HepG2 (cell line): ENCODE results near the gene ITPR1. TPM values are rescaled to one million over a fixed set of nuclear protein-coding genes. Genes with fewer than 3 reads are reported as not detected.

Experiments used
- HOXA9 ChIP-seq: sonication (generic); formaldehyde crosslinking; IDR thresholded peaks from 2 replicates; pipeline ENCODE4 v1.8.1; 2022; ENCODE audit warnings: missing genetic modification reagents, mild to moderate bottlenecking, moderate library complexity, borderline replicate concordance
- KDM5A ChIP-seq: fragments of 200-600 bp; sonication (generic); IDR thresholded peaks from 2 replicates; pipeline ENCODE4 v1.7.0; 2018; ENCODE audit warnings: antibody characterized with exemption, mild to moderate bottlenecking, low read length, borderline replicate concordance
- KLF13 ChIP-seq: sonication (generic); formaldehyde crosslinking; IDR thresholded peaks from 2 replicates; pipeline ENCODE4 v1.4.0; 2020; ENCODE audit warnings: mild to moderate bottlenecking, missing genetic modification reagents
- MZF1 ChIP-seq: sonication (generic); formaldehyde crosslinking; IDR thresholded peaks from 2 replicates; pipeline ENCODE4 v1.8.1; 2023; ENCODE audit warnings: mild to moderate bottlenecking, missing genetic modification reagents, borderline replicate concordance
- PHF20 ChIP-seq: sonication (generic); formaldehyde crosslinking; IDR thresholded peaks from 2 replicates; pipeline ENCODE4 v1.5.0; 2020; ENCODE audit warnings: mild to moderate bottlenecking, missing genetic modification reagents
- RBAK ChIP-seq: sonication (generic); formaldehyde crosslinking; IDR thresholded peaks from 2 replicates; pipeline ENCODE4 v1.5.1; 2020; ENCODE audit warnings: mild to moderate bottlenecking, missing genetic modification reagents
- ZFP1 ChIP-seq: IDR thresholded peaks from 2 replicates; pipeline ENCODE4 v1.6.1; 2016
- ZNF230 ChIP-seq: sonication (generic); formaldehyde crosslinking; IDR thresholded peaks from 2 replicates; pipeline ENCODE4 v1.4.0; 2020; ENCODE audit warnings: mild to moderate bottlenecking, missing genetic modification reagents
- polyA plus RNA-seq, 8 experiments: library from polyadenylated mRNA; depleted of rRNA in 3 of 8; stranded (reverse) in 7 of 8; unstranded in 1 of 8; fragments of >200 nt; fragmentation: Illumina TruSeq in 4 of 8; extraction: Trizol in 4 of 8; gene quantifications; 2 replicates each; pipeline versions ENCODE4 v1.2.1 to v1.2.3, GENCODE V29; 2011 to 2016; ENCODE audit warnings: low read depth in 4 of 8, missing spikeins in 1 of 8, mixed read lengths in 1 of 8; ENCODE audit not compliant: insufficient read depth in 1 of 8
- total RNA-seq, 5 experiments: library from RNA; depleted of rRNA; stranded (reverse); fragments of >200 nt; fragmentation: Illumina TruSeq; extraction: Trizol; gene quantifications; 2 replicates each; pipeline ENCODE4 v1.2.3, GENCODE V29; 2016; ENCODE audit warnings: low read depth in 1 of 5
- TF ChIP-seq, protein P1 (sequence below): sonication (generic); formaldehyde crosslinking; IDR thresholded peaks from 2 replicates; pipeline ENCODE4 v1.5.0; 2020; ENCODE audit warnings: missing genetic modification reagents
- TF ChIP-seq, protein P2 (sequence below): sonication (generic); formaldehyde crosslinking; IDR thresholded peaks from 2 replicates; pipeline ENCODE4 v1.8.0; 2022; ENCODE audit warnings: missing genetic modification reagents, mild to moderate bottlenecking, borderline replicate concordance
- TF ChIP-seq, protein P3 (sequence below): IDR thresholded peaks from 2 replicates; pipeline ENCODE4 v1.6.1; 2018; ENCODE audit warnings: missing genetic modification reagents, mild to moderate bottlenecking, missing compliant biosample characterization
- TF ChIP-seq, protein P4 (sequence below): sonication (generic); formaldehyde crosslinking; IDR thresholded peaks from 2 replicates; pipeline ENCODE4 v1.5.1; 2020; ENCODE audit warnings: mild to moderate bottlenecking, missing genetic modification reagents, moderate library complexity
- TF ChIP-seq, protein P5 (sequence below): sonication (generic); formaldehyde crosslinking; IDR thresholded peaks from 2 replicates; pipeline ENCODE4 v1.5.0; 2020; ENCODE audit warnings: mild to moderate bottlenecking, missing genetic modification reagents, borderline replicate concordance

The ITPR1 gene
- total and polyA plus RNA-seq, 2 of the 13 experiments (the other 11 are each of a cell fraction or from before 2014, with no cell fraction given) = 10.0 to 11.4 TPM

DNA sequence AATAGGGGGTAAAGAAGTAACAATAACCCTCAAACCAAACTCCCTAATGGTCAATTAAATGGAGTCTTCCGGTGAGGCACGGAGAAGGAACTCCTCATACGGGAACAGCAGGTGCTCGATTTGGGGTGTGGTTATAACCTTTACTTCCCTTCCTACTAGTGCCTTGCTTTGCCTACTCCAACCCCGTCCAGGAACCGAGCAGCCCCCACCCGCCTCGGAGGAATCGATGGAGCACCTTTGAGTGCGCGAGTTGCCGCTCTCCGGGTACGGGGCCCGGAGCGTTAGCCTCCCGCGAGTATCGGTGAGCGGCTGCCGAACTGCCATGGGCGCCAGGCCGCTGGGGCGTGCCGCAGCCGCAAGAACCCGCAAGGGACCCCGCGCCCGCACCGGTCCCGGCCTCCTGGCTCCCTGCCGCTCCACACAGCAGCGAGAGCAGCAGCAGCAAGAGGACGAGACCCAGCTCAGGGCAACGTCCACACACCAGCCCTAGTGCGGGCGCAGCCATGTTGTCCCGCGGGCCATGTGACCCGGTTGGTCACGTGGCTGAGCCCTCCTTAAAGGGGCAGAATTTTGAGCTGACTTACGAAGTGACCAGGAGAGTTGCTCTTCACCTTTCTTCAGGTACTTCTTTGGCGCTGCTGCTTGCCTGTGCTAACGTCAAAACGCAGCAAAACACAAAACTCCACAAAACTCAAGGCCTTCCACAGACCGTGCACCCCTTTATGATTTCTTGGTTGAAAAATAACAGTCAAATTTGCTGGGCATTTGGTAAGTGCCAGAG is 26.2 kb upstream of the ITPR1 start, which contains the start of gene SUMF1 (continued):
- TF ChIP-seq, protein P1, sequence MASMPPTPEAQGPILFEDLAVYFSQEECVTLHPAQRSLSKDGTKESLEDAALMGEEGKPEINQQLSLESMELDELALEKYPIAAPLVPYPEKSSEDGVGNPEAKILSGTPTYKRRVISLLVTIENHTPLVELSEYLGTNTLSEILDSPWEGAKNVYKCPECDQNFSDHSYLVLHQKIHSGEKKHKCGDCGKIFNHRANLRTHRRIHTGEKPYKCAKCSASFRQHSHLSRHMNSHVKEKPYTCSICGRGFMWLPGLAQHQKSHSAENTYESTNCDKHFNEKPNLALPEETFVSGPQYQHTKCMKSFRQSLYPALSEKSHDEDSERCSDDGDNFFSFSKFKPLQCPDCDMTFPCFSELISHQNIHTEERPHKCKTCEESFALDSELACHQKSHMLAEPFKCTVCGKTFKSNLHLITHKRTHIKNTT (CRISPR knock-in tag) = no peak
- TF ChIP-seq, protein P2, sequence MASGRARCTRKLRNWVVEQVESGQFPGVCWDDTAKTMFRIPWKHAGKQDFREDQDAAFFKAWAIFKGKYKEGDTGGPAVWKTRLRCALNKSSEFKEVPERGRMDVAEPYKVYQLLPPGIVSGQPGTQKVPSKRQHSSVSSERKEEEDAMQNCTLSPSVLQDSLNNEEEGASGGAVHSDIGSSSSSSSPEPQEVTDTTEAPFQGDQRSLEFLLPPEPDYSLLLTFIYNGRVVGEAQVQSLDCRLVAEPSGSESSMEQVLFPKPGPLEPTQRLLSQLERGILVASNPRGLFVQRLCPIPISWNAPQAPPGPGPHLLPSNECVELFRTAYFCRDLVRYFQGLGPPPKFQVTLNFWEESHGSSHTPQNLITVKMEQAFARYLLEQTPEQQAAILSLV = peak; percentile 90; the same call in 1 of the 2 replicates
- TF ChIP-seq, protein P3, sequence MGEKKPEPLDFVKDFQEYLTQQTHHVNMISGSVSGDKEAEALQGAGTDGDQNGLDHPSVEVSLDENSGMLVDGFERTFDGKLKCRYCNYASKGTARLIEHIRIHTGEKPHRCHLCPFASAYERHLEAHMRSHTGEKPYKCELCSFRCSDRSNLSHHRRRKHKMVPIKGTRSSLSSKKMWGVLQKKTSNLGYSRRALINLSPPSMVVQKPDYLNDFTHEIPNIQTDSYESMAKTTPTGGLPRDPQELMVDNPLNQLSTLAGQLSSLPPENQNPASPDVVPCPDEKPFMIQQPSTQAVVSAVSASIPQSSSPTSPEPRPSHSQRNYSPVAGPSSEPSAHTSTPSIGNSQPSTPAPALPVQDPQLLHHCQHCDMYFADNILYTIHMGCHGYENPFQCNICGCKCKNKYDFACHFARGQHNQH = peak; percentile 81
- TF ChIP-seq ZNF230 (CRISPR knock-in tag) = peak; percentile 87; the same call in 1 of the 2 replicates
- TF ChIP-seq KLF13 (CRISPR knock-in tag) = peak; percentile 61; the same call in 1 of the 2 replicates
- peak; percentile 100 for TF ChIP-seq PHF20 (CRISPR knock-in tag)
- TF ChIP-seq, protein P4, sequence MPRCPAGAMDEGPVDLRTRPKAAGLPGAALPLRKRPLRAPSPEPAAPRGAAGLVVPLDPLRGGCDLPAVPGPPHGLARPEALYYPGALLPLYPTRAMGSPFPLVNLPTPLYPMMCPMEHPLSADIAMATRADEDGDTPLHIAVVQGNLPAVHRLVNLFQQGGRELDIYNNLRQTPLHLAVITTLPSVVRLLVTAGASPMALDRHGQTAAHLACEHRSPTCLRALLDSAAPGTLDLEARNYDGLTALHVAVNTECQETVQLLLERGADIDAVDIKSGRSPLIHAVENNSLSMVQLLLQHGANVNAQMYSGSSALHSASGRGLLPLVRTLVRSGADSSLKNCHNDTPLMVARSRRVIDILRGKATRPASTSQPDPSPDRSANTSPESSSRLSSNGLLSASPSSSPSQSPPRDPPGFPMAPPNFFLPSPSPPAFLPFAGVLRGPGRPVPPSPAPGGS (CRISPR knock-in tag) = peak; percentile 61; the same call in 1 of the 2 replicates
- TF ChIP-seq, protein P5, sequence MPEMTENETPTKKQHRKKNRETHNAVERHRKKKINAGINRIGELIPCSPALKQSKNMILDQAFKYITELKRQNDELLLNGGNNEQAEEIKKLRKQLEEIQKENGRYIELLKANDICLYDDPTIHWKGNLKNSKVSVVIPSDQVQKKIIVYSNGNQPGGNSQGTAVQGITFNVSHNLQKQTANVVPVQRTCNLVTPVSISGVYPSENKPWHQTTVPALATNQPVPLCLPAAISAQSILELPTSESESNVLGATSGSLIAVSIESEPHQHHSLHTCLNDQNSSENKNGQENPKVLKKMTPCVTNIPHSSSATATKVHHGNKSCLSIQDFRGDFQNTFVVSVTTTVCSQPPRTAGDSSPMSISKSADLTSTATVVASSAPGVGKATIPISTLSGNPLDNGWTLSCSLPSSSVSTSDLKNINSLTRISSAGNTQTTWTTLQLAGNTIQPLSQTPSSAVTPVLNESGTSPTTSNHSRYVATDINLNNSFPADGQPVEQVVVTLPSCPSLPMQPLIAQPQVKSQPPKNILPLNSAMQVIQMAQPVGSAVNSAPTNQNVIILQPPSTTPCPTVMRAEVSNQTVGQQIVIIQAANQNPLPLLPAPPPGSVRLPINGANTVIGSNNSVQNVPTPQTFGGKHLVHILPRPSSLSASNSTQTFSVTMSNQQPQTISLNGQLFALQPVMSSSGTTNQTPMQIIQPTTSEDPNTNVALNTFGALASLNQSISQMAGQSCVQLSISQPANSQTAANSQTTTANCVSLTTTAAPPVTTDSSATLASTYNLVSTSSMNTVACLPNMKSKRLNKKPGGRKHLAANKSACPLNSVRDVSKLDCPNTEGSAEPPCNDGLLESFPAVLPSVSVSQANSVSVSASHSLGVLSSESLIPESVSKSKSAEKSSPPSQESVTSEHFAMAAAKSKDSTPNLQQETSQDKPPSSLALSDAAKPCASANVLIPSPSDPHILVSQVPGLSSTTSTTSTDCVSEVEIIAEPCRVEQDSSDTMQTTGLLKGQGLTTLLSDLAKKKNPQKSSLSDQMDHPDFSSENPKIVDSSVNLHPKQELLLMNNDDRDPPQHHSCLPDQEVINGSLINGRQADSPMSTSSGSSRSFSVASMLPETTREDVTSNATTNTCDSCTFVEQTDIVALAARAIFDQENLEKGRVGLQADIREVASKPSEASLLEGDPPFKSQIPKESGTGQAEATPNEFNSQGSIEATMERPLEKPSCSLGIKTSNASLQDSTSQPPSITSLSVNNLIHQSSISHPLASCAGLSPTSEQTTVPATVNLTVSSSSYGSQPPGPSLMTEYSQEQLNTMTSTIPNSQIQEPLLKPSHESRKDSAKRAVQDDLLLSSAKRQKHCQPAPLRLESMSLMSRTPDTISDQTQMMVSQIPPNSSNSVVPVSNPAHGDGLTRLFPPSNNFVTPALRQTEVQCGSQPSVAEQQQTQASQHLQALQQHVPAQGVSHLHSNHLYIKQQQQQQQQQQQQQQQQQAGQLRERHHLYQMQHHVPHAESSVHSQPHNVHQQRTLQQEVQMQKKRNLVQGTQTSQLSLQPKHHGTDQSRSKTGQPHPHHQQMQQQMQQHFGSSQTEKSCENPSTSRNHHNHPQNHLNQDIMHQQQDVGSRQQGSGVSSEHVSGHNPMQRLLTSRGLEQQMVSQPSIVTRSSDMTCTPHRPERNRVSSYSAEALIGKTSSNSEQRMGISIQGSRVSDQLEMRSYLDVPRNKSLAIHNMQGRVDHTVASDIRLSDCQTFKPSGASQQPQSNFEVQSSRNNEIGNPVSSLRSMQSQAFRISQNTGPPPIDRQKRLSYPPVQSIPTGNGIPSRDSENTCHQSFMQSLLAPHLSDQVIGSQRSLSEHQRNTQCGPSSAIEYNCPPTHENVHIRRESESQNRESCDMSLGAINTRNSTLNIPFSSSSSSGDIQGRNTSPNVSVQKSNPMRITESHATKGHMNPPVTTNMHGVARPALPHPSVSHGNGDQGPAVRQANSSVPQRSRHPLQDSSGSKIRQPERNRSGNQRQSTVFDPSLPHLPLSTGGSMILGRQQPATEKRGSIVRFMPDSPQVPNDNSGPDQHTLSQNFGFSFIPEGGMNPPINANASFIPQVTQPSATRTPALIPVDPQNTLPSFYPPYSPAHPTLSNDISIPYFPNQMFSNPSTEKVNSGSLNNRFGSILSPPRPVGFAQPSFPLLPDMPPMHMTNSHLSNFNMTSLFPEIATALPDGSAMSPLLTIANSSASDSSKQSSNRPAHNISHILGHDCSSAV = no peak
- TF ChIP-seq KDM5A = peak; percentile 99
- no peak for TF ChIP-seq RBAK (CRISPR knock-in tag)
- peak; percentile 37; the same call in 1 of the 2 replicates for TF ChIP-seq HOXA9 (CRISPR knock-in tag)
- TF ChIP-seq ZFP1 (CRISPR knock-in tag) = no peak; the same call in 1 of the 2 replicates
- TF ChIP-seq MZF1 (CRISPR knock-in tag) = no peak
